Skeletal muscle cell (primary cell): ENCODE data around the gene RFNG.
A peak's percentile ranks its signal among the peaks of the same experiment; 100 is the strongest.

Source experiments
- DNase-seq: peaks from one replicate; pipeline ENCODE4 v3.0.0-alpha.2; 2010; ENCODE audit warnings: low read depth
- H3K4me3 ChIP-seq: 2 replicates; pipeline ENCODE4 v1.5.1; 2011; ENCODE audit warnings: low read depth, mild to moderate bottlenecking, control low read depth, low read length, moderate library complexity

RFNG gene

DNA sequence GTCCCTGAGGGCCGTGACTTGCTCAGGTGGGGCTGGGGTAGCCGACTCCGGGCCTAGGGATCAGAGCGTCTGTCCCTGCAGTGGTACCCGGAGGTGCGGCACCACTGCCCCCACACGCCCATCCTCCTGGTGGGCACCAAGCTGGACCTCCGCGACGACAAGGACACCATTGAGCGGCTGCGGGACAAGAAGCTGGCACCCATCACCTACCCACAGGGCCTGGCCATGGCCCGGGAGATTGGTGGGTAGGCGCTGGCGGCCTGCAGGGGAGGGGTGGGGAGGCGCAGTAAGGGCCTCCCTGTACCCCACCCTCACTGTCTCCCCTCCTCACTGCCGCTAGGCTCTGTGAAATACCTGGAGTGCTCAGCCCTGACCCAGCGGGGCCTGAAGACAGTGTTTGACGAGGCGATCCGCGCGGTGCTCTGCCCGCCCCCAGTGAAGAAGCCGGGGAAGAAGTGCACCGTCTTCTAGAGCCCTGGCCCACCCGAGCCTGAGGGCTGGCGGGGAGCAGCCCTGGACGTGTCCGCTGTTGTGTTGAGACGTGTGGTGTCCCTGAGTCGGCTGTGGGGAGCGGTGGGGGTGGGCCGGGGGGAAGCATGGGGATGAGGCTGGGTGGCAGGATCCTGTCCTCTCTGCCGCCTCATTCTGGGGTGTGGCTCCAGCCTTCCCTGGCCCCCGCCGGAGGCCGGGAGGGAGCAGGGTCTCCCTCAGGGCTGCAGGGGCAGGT, 18.1 kb downstream of the RFNG start:
- no peak for DNase-seq
- no peak overlapping the region for H3K4me3 ChIP-seq

DNA sequence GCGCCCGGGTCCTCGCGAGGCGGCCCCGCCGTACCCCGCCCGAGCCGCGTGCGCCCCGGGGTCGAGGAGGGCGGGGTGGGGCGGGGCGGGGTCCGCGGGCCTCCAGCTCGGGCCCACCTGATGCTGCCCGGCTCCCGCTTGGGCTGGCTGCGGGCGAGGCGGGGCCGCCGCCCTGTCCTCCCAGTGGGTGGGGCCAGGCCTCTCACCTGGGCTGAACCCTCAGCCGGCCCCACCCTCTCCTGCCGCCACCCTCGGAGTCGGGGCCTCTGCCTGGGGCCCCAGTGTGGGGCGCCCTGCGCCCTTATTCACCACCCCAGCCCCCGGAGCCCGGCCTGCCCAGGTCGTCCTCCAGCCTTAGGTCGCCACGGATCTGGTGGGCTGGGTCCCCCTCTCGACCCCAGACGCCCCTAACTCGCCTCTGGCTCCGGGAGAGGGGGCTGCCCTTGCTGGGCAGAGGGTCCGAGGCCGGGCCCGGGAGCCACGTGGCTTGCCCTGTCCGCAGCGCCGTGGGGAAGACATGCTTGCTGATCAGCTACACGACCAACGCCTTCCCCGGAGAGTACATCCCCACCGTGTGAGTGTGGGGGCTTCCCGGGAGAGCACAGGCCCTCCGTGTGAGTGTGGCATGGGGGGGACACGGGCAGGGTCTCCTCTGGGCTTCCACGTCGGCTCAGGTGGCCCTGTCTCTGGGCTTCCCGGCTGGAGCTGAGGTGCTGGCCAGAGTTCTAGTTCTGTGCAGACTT, 19.6 kb downstream of the RFNG start:
- no peak for DNase-seq
- peak overlapping the region; percentile 74 for H3K4me3 ChIP-seq

DNA sequence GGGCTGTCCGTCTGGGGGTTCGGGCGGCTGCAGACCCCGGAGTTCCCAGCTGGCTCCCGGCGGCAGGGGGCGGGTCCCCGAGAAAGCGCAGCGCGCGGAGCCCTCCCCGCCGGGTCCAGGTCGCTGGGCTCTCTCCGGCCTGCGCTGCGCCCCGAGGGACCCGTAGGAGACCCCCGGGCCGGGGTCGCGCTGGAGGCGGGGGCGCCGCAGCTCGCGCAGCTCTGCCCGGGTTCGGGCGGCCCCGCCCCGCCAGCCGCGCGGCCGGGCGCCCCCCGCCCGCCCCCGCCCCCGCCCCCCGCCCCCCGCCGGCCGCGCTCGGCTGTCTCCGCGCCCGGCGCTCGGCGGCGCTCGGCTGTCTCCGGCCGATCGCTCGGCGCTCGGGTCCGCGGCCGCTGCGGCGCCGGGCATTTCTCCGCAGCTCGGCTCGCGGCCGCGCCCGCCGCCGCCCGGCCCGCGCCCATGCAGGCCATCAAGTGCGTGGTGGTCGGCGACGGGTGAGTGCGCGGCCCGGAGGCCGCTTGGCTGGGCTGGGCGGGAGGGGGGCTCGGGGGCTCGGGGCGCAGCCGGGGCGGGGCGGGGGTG, 20.2 kb downstream of the RFNG start, which contains the start of gene RAC3:
Gene RAC3, plus strand, starts transcription at position 376 of the 582 bp plus-strand sequence. Its CDS starts 84 bp downstream, at position 460.
- DNase-seq: no peak
- peak within 1 kb of the TSS; percentile 74 for H3K4me3 ChIP-seq

DNA sequence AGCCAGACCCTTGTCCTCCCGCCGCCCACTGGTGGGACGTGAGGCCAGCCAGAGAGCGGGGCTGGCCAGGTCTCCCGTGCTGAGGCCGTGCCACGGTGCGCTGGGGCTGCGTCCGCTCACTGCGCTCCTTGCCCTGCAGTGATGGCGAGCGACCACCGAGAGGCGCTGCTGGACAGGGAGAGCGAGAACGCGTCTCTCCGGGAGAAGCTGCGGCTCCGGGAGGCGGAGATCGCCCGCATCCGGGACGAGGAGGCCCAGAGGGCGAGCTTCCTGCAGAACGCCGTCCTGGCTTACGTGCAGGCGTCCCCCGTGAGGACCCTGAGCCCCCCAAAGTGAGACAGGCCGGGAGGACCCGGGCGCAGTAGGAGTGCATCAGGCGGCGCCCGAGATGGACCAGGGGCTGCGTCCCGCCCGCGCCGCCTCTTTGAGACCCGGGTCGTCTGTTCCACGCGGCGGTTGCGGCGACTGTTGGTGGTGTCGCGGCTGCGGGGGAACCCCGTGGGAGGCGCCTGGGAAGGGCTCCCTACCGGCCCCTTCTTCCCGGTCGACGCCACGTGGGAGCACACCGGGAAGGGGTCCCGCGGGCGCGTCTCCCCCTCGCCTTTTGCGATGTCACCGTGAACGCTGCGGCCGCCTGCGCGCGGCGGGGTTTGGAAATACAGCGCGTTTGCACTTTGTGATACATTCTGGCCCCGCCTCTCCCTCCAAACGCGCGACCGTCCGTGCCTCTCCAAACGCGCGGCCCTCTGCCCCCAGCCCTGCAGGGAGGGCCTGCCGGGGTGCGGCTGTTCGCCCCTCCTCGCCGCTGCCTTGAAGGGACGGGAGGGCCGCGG, 20.9 kb downstream of the RFNG start:
- peak overlapping the region; percentile 62 for H3K4me3 ChIP-seq
- DNase-seq: peak; percentile 57

DNA sequence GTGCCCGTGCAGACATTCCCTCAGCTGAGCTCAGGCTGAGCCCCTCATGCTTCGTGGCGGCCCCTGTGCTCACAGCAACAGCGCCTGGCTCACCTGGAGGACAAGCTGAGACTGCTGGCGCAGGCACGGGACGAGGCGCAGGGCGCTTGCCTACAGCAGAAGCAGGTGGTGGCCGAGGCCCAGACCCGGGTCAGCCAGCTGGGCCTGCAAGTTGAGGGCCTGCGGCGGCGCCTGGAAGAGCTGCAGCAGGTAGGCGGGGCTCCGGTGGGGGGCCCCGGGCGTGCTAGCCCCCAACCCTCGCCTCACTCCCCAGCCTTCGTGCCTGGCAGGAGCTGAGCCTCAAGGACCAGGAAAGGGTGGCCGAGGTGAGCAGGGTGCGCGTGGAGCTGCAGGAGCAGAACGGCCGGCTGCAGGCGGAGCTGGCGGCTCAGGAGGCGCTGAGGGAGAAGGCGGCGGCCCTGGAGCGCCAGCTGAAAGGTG, 21.6 kb downstream of the RFNG start:
- DNase-seq: no peak
- no peak overlapping the region for H3K4me3 ChIP-seq

DNA sequence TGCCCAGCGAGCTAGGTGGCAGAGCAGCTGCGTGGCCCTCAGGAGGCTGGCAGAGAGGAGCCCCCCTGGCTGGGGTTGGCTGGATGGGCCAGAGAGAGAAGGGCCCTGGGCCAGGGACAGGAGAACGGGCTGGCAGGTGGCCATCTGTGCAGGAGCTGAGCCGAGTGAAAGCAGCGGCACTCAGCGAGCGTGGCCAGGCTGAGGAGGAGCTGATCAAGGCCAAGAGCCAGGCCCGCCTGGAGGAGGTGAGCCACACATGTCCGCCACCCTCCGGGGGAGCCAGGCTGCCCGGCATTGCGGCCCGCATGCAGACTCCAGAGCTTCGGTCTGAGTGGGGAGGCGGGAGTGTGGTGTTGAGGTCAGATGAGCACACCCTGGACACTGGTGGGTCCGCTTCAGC, 22.2 kb downstream of the RFNG start:
- DNase-seq: no peak
- H3K4me3 ChIP-seq: no peak overlapping the region

DNA sequence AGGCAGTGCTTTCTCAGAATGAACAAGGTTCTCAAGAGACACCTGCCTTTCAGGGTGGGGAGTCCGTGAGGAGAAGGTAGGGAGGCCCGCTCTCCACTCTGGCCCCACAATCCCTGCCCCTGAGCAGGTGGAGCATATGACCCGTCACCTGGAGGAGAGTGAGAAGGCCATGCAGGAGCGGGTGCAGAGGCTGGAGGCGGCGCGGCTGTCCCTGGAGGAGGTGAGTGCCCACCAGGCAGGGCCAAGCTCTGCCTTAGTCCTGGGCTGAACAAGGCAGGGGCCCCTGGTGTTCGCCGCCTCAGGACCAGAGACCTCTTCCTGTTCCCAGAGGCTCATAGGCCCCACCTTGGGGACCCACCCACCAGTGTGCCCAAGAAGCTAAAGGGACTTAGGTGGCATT, 22.6 kb downstream of the RFNG start:
- H3K4me3 ChIP-seq: no peak overlapping the region
- no peak for DNase-seq

DNA sequence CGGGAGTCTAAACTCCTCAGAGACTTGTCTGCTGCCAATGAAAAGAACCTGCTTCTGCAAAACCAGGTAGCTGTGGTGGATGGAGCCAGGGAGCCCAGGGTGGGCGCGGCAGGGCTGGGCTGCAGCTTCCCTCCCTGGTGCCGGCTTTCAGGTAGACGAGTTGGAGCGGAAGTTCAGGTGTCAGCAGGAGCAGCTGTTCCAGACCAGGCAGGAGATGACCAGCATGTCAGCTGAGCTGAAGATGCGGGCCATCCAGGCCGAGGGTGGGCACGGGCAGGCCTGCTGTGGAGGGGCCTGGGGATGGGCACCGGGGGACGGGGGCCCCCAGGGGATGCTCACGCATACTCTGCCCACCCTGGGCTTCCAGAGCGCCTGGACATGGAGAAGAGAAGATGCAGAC, 23.4 kb downstream of the RFNG start:
- DNase-seq: no peak

DNA sequence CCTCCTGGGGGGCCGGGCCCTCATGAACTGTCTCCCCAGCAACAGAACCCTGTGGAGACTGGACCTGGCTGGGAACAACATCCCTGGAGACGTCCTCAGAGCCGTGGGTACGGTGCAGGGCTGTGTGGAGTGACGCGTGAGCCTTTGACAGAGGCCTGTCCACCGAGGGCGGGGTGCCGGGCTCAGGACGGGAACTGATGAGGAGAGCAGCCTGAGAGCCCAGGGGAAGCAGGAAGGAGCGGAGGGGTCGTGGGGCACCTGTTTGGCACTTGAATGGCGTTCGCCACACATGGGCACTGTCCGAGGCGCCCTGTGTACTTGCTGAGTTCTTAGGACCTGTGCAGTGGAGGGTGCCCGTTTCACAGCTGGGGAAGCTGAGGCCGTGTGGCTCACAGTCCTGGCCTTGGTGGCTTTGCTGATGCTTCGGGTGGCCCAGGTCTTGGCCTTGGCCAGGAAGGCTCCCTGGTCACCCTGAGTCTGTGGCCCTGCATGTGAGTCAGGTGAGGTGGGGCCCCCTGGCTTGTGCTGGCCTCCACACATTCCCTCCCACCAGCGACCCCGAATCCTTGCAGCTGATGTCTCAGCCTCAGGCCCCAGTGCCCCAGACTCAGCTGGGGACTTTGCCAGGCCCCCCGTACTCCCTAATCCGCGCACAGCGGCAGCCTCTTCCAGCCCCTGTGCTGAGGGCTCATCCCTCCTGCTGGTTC, 26.1 kb downstream of the RFNG start:
- DNase-seq: no peak
- no peak overlapping the region for H3K4me3 ChIP-seq

More for the DNA sequence above, 23.4 kb downstream of the RFNG start:
- H3K4me3 ChIP-seq: no peak overlapping the region

DNA sequence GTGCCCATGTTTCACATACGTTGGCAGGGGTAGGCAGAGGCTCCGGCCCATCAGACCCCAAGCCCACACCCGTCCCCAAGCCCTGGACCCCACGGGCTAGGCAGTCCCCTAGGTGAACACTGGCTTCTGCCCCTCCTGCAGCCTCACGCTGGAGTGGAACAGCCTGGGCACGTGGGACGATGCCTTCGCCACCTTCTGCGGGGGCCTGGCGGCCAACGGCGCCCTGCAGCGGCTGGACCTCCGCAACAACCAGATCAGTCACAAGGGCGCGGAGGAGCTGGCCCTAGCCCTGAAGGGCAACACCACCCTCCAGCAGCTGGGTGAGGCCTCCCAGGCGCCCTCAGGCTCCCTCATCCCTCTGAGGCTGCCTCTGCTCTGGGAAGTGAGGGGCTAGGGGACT, 26.8 kb downstream of the RFNG start:
- no peak for DNase-seq
- no peak overlapping the region for H3K4me3 ChIP-seq

DNA sequence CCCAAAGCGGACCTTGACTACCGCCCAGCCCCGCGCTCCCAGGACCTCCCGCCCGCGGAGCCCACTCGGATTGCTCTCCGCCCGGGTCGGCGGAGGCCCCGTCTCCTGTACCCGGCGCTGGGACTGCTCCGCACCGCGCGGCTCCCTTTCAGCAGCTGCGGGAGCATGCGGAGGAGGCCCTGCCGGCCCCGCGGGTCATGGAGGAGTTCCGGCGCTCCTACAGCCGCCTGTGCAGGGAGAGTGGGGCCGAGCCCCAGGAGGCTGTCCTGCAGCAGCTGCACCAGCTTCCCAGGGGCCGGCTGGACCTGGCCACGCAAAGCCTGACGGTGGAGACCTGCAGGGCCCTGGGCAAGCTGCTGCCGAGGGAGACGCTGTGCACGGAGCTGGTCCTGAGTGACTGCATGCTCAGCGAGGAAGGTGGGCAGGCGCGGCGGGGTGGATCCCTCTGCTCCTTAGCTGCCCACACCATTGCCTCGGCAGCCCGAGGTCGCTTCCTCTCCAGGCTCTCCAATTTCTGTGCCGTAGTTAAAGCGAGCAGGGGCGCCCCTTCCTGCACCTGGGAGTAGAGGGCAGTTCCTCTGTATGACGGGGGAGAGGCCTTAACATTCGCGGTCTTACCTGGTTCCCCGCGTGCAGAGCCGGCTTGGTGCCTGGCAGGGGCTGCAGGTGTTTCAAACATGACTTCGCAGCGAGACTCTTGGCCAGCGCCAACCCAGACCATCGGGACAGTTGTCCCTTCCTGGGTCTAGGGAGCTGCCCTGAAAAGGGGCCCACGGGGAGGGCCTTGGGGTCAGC, 28.0 kb downstream of the RFNG start:
- DNase-seq: no peak
- H3K4me3 ChIP-seq: peak overlapping the region; percentile 75

DNA sequence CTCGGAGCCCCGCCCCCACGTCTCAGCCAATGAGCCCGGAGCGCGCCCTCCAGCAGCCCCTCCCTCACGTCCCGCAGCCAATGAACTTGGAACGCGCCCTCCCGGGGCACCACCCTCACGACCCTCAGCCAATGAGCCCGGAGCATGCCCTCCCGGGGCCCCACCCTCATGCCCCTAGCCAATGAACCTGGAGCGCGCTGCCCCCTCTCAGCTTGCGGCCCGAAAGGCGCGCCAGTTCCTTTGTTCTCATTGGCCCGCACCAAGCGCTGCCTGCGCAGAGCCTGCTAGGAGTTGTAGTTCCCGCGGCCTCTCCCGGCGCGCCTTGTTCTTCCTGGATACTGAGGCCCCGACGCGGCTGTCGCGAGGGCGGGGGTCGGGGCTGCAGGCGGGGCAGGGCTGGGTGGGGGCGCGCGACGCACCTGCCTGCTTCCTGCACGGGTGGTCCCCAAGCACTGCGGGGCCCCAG, 28.6 kb downstream of the RFNG start, which contains the start of gene LRRC45:
Gene LRRC45, plus strand, starts transcription at position 325 of the 466 bp plus-strand sequence. CDS start 339 bp downstream, outside the sequence.
- peak; percentile 98 for DNase-seq
- H3K4me3 ChIP-seq: peak within 1 kb of the TSS; percentile 90

DNA sequence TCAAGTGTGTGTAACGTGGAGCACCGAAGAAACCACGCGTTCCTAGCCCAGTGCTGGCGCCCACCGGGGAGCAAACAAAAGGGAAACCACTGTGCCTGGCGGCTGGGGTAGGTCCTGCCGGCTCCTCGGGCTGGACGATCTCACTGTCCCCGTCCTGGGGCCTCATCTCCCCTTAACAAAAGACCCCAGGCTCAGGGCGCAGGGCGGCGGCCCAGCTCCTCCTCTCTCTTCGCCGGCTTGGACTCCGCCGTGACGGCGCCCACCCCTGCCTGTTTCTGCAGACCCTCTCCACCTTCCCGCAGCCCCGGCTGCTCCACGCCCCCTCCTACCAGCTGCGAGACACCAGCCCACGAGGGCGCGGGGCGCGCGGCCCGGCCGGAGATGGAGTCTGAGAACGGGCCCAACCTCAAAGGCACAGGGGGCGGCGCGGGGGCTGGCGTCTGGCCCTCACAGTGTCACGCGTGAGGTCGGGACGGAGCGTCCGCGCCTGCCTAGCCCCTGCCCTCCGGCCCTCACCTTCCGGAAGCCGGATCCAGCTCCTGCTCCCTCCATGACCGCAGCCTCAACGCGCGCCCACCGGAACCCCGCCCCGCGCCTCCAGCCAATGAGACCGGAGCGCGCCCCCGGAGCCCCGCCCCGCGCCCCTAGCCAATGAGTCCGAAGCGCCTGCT, 29.2 kb downstream of the RFNG start, which contains the start of gene CENPX:
Gene CENPX, minus strand, starts transcription at position 569 of the 671 bp plus-strand sequence. Its CDS starts 17 bp downstream, at position 552.
- no peak for DNase-seq
- H3K4me3 ChIP-seq: peak within 1 kb of the TSS; percentile 90

DNA sequence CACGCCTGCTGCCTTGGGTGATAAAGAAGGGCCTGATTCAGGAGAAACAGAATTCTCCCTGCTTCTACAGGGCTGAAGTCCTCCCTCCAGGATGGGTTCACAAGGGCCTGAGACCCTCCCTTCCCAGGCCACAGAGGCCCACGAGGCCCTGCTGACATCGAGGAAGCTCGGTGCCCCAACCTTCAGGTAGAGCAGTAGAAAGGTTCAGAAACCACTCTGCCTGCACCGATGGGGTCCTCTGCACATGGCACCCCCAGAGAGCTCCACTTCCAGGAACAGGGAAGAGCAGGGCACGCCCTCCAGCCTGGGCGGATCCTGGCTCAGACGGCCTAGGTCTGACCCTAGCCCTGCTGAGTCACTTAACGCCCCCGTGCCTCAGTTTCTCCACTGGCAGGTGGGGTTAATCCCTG, 29.7 kb downstream of the RFNG start:
- H3K4me3 ChIP-seq: peak overlapping the region; percentile 90
- no peak for DNase-seq

DNA sequence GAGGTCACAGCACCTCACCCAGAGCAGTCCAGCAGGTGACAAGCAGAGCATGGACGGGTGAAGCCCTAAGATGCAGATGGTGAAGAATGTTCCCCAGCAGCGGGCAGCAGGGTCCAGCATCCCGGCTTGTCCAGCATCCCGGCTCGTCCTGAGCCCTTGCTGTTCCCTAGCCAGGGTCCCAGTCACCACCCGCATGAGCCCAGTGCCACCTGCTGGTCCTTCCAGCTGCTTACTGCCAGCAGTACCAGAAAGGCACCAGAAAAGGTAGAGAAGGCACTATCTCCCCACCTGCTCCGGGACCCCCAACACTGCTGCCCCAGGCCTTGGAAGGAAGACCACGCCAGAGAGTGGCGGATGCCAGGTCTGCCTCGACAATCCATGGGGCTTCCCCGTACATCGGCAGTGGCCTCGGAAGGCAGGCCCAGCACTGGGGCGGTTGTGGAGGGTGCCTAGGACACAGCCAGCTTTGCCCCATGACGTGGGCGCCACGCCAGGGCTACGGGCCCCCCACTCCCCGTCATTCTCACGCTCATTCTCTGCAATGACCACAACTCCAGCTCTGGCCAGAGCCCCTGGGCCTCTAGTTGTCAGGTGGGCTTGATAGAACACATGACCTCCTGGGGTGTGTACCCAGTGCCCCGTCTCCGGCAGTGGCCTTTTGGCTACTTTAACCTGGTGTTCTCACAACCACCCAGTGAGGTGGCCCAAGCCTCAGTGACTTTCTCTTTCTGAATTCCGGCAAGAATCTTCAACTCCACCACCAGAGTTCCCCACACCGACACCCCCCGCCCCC, 30.3 kb downstream of the RFNG start:
- DNase-seq: peak; percentile 18
- H3K4me3 ChIP-seq: peak overlapping the region; percentile 90

DNA sequence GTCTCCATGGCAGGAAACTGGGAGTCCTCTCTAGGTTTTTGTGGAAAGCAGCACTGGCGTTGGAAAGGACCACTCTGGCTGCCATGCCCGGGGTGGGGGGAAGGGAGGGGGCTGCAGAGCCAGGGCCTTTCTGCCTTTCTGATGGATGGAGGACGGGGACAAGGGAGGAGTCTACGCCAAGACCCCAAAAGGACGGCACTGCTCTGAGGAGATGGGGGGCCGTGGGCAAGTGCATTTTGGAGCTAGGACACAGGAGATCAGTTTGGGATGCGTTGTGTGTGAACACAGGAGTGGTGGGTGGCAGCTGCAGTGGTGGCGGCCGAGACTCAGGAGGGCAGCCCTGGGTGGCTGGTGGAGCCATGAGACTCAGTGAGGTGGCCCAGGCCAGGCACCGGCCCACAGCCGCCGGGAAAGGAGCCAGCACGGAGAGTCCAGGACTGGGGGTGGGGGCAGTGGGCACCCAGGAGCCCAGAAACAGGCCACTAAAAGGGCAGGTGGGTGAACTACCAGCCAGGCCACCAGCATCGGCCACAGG, 31.0 kb downstream of the RFNG start:
- H3K4me3 ChIP-seq: no peak overlapping the region
- DNase-seq: no peak
